WTC11 (cell line): Measurements from ENCODE around the gene GPR18. TPM values are rescaled to one million over a fixed set of nuclear protein-coding genes. Genes with fewer than 3 reads are reported as not detected.

Source experiments
- ATAC-seq: fragments of 200-7000 bp; cut with Tn5 transposase; 2 replicates; pipeline ENCODE4 v1.10.0; 2021; ENCODE audit warnings: mild to moderate bottlenecking, moderate library complexity
- CTCF ChIA-PET: fragments of 300-600 bp; sonication (Branson Sonifier 250); formaldehyde crosslinking; loops from one replicate; lab custom pipeline; 2021; ENCODE audit warnings: antibody characterized with exemption; lab: Charles Lee
- POLR2A ChIA-PET: fragments of 350-600 bp; sonication (Branson Sonifier 250); formaldehyde crosslinking; loops from one replicate; lab custom pipeline; 2021; ENCODE audit warnings: antibody characterized with exemption; lab: Charles Lee
- DNase-seq: peaks from one replicate; pipeline ENCODE4 v3.0.0; 2021; ENCODE audit warnings: low spot score
- H3K27ac Mint-ChIP-seq: 2 replicates; pipeline ENCODE4 v1.8.0; 2021; ENCODE audit warnings: mixed read lengths
- H3K27me3 Mint-ChIP-seq: 2 replicates; pipeline ENCODE4 v1.8.0; 2021; ENCODE audit warnings: low read depth, mild to moderate bottlenecking, moderate library complexity, mixed read lengths
- H3K36me3 Mint-ChIP-seq: 2 replicates; pipeline ENCODE4 v1.8.0; 2021; ENCODE audit warnings: mixed read lengths
- H3K4me1 Mint-ChIP-seq: 2 replicates; pipeline ENCODE4 v1.8.0; 2022; ENCODE audit warnings: mixed read lengths
- H3K4me3 Mint-ChIP-seq: 2 replicates; pipeline ENCODE4 v1.8.0; 2021; ENCODE audit warnings: mild to moderate bottlenecking, moderate library complexity, mixed read lengths
- H3K9me3 Mint-ChIP-seq: 2 replicates; pipeline ENCODE4 v1.8.0; 2021; ENCODE audit warnings: mixed read lengths
- EMX1 ChIP-seq: fragments of 250-450 bp; sonication (Bioruptor Pico); IDR thresholded peaks from 2 replicates; pipeline ENCODE4 v1.8.0; 2021; ENCODE audit warnings: mild to moderate bottlenecking
- GRHL2 ChIP-seq: fragments of 250-450 bp; sonication (Bioruptor Pico); IDR thresholded peaks from 2 replicates; pipeline ENCODE4 v1.8.0; 2022; ENCODE audit warnings: mild to moderate bottlenecking, moderate library complexity; ENCODE audit not compliant: insufficient replicate concordance, severe bottlenecking
- GTF2I ChIP-seq: fragments of 250-450 bp; sonication (Bioruptor Pico); conservative IDR thresholded peaks from 2 replicates; pipeline ENCODE4 v1.4.0; 2021; ENCODE audit warnings: mild to moderate bottlenecking
- HMGA2 ChIP-seq: fragments of 250-450 bp; sonication (Bioruptor Pico); IDR thresholded peaks from 2 replicates; pipeline ENCODE4 v1.4.0; 2021; ENCODE audit warnings: mild to moderate bottlenecking, moderate library complexity
- MYBL2 ChIP-seq: sonication (generic); formaldehyde crosslinking; IDR thresholded peaks from 2 replicates; pipeline ENCODE4 v1.8.1; 2023; ENCODE audit warnings: mild to moderate bottlenecking, moderate library complexity, missing genetic modification reagents
- NR1H2 ChIP-seq: sonication (generic); formaldehyde crosslinking; IDR thresholded peaks from 2 replicates; pipeline ENCODE4 v1.9.0; 2021; ENCODE audit warnings: mild to moderate bottlenecking, moderate library complexity, missing genetic modification reagents
- NR3C1 ChIP-seq: sonication (generic); formaldehyde crosslinking; conservative IDR thresholded peaks from 2 replicates; pipeline ENCODE4 v1.8.1; 2023; ENCODE audit warnings: low read depth, mild to moderate bottlenecking, missing genetic modification reagents
- TEAD4 ChIP-seq: sonication (generic); formaldehyde crosslinking; IDR thresholded peaks from 2 replicates; pipeline ENCODE4 v1.8.0; 2022; ENCODE audit warnings: mild to moderate bottlenecking, missing genetic modification reagents
- ZBTB21 ChIP-seq: sonication (generic); formaldehyde crosslinking; IDR thresholded peaks from 2 replicates; pipeline ENCODE4 v1.8.1; 2023; ENCODE audit warnings: mild to moderate bottlenecking, missing genetic modification reagents, borderline replicate concordance
- ZNF219 ChIP-seq: sonication (generic); formaldehyde crosslinking; IDR thresholded peaks from 2 replicates; pipeline ENCODE4 v1.8.0; 2023; ENCODE audit warnings: missing genetic modification reagents, mild to moderate bottlenecking, borderline replicate concordance
- ZNF671 ChIP-seq: fragments of 250-450 bp; sonication (Bioruptor Pico); IDR thresholded peaks from 2 replicates; pipeline ENCODE4 v1.8.0; 2021; ENCODE audit warnings: mild to moderate bottlenecking
- total RNA-seq: library from RNA; stranded (reverse); gene quantifications from 3 replicates; pipeline ENCODE4 v1.2.3, GENCODE V29; 2021
- TF ChIP-seq, protein P1 (sequence below): sonication (generic); formaldehyde crosslinking; IDR thresholded peaks from 2 replicates; pipeline ENCODE4 v1.8.1; 2023; ENCODE audit warnings: mild to moderate bottlenecking, missing genetic modification reagents
- TF ChIP-seq, protein P2 (sequence below): sonication (generic); formaldehyde crosslinking; conservative IDR thresholded peaks from 2 replicates; pipeline ENCODE4 v1.8.1; 2022; ENCODE audit warnings: mild to moderate bottlenecking, missing genetic modification reagents
- TF ChIP-seq, protein P3 (sequence below): fragments of 250-450 bp; sonication (Bioruptor Pico); IDR thresholded peaks from 2 replicates; pipeline ENCODE4 v1.9.0; 2021; ENCODE audit warnings: mild to moderate bottlenecking
- TF ChIP-seq, protein P4 (sequence below): fragments of 250-450 bp; sonication (Bioruptor Pico); IDR thresholded peaks from 2 replicates; pipeline ENCODE4 v1.9.0; 2021; ENCODE audit warnings: mild to moderate bottlenecking
- TF ChIP-seq, protein P5 (sequence below): sonication (generic); formaldehyde crosslinking; IDR thresholded peaks from 2 replicates; pipeline ENCODE4 v1.8.0; 2023; ENCODE audit warnings: missing genetic modification reagents, mild to moderate bottlenecking, borderline replicate concordance
- TF ChIP-seq, protein P6 (sequence below): sonication (generic); formaldehyde crosslinking; IDR thresholded peaks from 2 replicates; pipeline ENCODE4 v1.8.0; 2023; ENCODE audit warnings: missing genetic modification reagents
- TF ChIP-seq, protein P7 (sequence below): sonication (generic); formaldehyde crosslinking; conservative IDR thresholded peaks from 2 replicates; pipeline ENCODE4 v1.8.1; 2023; ENCODE audit warnings: mild to moderate bottlenecking, low read depth, missing genetic modification reagents, moderate library complexity

Gene GPR18
- total RNA-seq, 1 experiment from 2014 or later: 0.09 TPM

DNA sequence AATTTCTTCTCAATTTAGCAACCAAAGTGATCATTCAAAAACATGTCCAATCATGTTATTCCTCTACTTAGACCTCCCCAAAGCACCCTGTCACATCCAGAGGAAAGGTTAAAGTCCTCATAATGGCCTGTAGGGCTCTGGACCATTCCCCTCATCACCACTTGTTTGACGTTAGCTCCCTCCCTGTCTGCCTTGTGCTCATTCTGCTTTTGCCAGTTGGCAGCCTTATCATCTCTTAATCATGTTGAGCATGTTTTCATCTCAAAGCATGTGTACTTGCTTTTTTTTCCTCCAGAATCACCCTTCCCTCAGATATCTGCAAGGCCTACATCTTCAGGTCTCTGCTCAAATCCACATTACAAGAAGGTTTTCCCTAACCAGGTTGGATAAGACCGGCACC is 31.7 kb downstream of the GPR18 start:
- no peaks in the 10 kb centered on the region for H3K27me3 Mint-ChIP-seq
- peaks cover 4% of the 10 kb centered on the region; the same call in 1 of the 2 replicates for H3K9me3 Mint-ChIP-seq
- 0 out of 2 replicates have a peak, but pooled peaks have one; percentile 26 for ATAC-seq

More for the DNA sequence above, 31.7 kb downstream of the GPR18 start:
- TF ChIP-seq HMGA2 (CRISPR knock-in tag) (no peak), TEAD4 (CRISPR knock-in tag) (no peak), GTF2I (no peak), EMX1 (no peak), NR3C1 (CRISPR knock-in tag) (no peak), ZBTB21 (CRISPR knock-in tag) (no peak), NR1H2 (no peak), ZNF219 (CRISPR knock-in tag) (no peak), MYBL2 (CRISPR knock-in tag) (no peak), GRHL2 (CRISPR knock-in tag) (no peak), ZNF671 (CRISPR knock-in tag) (no peak)
- TF ChIP-seq, protein P1, sequence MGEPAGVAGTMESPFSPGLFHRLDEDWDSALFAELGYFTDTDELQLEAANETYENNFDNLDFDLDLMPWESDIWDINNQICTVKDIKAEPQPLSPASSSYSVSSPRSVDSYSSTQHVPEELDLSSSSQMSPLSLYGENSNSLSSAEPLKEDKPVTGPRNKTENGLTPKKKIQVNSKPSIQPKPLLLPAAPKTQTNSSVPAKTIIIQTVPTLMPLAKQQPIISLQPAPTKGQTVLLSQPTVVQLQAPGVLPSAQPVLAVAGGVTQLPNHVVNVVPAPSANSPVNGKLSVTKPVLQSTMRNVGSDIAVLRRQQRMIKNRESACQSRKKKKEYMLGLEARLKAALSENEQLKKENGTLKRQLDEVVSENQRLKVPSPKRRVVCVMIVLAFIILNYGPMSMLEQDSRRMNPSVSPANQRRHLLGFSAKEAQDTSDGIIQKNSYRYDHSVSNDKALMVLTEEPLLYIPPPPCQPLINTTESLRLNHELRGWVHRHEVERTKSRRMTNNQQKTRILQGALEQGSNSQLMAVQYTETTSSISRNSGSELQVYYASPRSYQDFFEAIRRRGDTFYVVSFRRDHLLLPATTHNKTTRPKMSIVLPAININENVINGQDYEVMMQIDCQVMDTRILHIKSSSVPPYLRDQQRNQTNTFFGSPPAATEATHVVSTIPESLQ: no peak
- TF ChIP-seq, protein P2, sequence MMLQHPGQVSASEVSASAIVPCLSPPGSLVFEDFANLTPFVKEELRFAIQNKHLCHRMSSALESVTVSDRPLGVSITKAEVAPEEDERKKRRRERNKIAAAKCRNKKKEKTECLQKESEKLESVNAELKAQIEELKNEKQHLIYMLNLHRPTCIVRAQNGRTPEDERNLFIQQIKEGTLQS (CRISPR knock-in tag): no peak
- TF ChIP-seq, protein P3, sequence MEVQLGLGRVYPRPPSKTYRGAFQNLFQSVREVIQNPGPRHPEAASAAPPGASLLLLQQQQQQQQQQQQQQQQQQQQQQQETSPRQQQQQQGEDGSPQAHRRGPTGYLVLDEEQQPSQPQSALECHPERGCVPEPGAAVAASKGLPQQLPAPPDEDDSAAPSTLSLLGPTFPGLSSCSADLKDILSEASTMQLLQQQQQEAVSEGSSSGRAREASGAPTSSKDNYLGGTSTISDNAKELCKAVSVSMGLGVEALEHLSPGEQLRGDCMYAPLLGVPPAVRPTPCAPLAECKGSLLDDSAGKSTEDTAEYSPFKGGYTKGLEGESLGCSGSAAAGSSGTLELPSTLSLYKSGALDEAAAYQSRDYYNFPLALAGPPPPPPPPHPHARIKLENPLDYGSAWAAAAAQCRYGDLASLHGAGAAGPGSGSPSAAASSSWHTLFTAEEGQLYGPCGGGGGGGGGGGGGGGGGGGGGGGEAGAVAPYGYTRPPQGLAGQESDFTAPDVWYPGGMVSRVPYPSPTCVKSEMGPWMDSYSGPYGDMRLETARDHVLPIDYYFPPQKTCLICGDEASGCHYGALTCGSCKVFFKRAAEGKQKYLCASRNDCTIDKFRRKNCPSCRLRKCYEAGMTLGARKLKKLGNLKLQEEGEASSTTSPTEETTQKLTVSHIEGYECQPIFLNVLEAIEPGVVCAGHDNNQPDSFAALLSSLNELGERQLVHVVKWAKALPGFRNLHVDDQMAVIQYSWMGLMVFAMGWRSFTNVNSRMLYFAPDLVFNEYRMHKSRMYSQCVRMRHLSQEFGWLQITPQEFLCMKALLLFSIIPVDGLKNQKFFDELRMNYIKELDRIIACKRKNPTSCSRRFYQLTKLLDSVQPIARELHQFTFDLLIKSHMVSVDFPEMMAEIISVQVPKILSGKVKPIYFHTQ: no peak
- TF ChIP-seq, protein P4, sequence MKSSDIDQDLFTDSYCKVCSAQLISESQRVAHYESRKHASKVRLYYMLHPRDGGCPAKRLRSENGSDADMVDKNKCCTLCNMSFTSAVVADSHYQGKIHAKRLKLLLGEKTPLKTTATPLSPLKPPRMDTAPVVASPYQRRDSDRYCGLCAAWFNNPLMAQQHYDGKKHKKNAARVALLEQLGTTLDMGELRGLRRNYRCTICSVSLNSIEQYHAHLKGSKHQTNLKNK (CRISPR knock-in tag): no peak
- TF ChIP-seq, protein P5, sequence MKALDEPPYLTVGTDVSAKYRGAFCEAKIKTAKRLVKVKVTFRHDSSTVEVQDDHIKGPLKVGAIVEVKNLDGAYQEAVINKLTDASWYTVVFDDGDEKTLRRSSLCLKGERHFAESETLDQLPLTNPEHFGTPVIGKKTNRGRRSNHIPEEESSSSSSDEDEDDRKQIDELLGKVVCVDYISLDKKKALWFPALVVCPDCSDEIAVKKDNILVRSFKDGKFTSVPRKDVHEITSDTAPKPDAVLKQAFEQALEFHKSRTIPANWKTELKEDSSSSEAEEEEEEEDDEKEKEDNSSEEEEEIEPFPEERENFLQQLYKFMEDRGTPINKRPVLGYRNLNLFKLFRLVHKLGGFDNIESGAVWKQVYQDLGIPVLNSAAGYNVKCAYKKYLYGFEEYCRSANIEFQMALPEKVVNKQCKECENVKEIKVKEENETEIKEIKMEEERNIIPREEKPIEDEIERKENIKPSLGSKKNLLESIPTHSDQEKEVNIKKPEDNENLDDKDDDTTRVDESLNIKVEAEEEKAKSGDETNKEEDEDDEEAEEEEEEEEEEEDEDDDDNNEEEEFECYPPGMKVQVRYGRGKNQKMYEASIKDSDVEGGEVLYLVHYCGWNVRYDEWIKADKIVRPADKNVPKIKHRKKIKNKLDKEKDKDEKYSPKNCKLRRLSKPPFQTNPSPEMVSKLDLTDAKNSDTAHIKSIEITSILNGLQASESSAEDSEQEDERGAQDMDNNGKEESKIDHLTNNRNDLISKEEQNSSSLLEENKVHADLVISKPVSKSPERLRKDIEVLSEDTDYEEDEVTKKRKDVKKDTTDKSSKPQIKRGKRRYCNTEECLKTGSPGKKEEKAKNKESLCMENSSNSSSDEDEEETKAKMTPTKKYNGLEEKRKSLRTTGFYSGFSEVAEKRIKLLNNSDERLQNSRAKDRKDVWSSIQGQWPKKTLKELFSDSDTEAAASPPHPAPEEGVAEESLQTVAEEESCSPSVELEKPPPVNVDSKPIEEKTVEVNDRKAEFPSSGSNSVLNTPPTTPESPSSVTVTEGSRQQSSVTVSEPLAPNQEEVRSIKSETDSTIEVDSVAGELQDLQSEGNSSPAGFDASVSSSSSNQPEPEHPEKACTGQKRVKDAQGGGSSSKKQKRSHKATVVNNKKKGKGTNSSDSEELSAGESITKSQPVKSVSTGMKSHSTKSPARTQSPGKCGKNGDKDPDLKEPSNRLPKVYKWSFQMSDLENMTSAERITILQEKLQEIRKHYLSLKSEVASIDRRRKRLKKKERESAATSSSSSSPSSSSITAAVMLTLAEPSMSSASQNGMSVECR: no peak
- TF ChIP-seq, protein P6, sequence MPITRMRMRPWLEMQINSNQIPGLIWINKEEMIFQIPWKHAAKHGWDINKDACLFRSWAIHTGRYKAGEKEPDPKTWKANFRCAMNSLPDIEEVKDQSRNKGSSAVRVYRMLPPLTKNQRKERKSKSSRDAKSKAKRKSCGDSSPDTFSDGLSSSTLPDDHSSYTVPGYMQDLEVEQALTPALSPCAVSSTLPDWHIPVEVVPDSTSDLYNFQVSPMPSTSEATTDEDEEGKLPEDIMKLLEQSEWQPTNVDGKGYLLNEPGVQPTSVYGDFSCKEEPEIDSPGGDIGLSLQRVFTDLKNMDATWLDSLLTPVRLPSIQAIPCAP (CRISPR knock-in tag): no peak
- TF ChIP-seq, protein P7, sequence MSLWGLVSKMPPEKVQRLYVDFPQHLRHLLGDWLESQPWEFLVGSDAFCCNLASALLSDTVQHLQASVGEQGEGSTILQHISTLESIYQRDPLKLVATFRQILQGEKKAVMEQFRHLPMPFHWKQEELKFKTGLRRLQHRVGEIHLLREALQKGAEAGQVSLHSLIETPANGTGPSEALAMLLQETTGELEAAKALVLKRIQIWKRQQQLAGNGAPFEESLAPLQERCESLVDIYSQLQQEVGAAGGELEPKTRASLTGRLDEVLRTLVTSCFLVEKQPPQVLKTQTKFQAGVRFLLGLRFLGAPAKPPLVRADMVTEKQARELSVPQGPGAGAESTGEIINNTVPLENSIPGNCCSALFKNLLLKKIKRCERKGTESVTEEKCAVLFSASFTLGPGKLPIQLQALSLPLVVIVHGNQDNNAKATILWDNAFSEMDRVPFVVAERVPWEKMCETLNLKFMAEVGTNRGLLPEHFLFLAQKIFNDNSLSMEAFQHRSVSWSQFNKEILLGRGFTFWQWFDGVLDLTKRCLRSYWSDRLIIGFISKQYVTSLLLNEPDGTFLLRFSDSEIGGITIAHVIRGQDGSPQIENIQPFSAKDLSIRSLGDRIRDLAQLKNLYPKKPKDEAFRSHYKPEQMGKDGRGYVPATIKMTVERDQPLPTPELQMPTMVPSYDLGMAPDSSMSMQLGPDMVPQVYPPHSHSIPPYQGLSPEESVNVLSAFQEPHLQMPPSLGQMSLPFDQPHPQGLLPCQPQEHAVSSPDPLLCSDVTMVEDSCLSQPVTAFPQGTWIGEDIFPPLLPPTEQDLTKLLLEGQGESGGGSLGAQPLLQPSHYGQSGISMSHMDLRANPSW (CRISPR knock-in tag): no peak
- POLR2A ChIA-PET: no interaction called here
- H3K36me3 Mint-ChIP-seq: peaks cover 8% of the 10 kb centered on the region
- no peak overlapping the region for H3K4me3 Mint-ChIP-seq
- H3K4me1 Mint-ChIP-seq: peaks cover 30% of the 10 kb centered on the region
- H3K27ac Mint-ChIP-seq: peak overlapping the region; percentile 0; the same call in 1 of the 2 replicates
- CTCF ChIA-PET: no interaction called here
- DNase-seq: no peak
